ENCODE data around the gene SLC30A9.

The SLC30A9 gene

GRCh38 chr4:41999321-41999720, 9.0 kb downstream of the SLC30A9 start:
- DNase-seq (ENCODE audit: low read depth) = no peak

GRCh38 chr4:42008011-42008786, 17.9 kb downstream of the SLC30A9 start:
- DNase-seq (ENCODE audit: low read depth) = no peak

- no peak for DNase-seq (ENCODE audit: low read depth)
Measured at GRCh38 chr4:42015438-42015837, 25.1 kb downstream of the SLC30A9 start.

- DNase-seq (ENCODE audit: low read depth) = no peak
Measured at GRCh38 chr4:42018451-42018850, 28.1 kb downstream of the SLC30A9 start.

- DNase-seq (ENCODE audit: low read depth) = no peak
Measured at GRCh38 chr4:42048394-42048793, 58.1 kb downstream of the SLC30A9 start.

- no peak for DNase-seq (ENCODE audit: low read depth)
Measured at GRCh38 chr4:42050516-42051249, 60.4 kb downstream of the SLC30A9 start.

GRCh38 chr4:42066402-42066801, 76.1 kb downstream of the SLC30A9 start:
- DNase-seq (ENCODE audit: low read depth) = no peak

GRCh38 chr4:42067264-42067663, 76.9 kb downstream of the SLC30A9 start:
- no peak for DNase-seq (ENCODE audit: low read depth)

GRCh38 chr4:42070463-42070862, 80.1 kb downstream of the SLC30A9 start:
- no peak for DNase-seq (ENCODE audit: low read depth)

- DNase-seq (ENCODE audit: low read depth) = no peak
Measured at GRCh38 chr4:42074294-42074693, 84.0 kb downstream of the SLC30A9 start.

GRCh38 chr4:42078184-42078801, 88.0 kb downstream of the SLC30A9 start:
- DNase-seq (ENCODE audit: low read depth) = no peak

GRCh38 chr4:42080306-42080705, 90.0 kb downstream of the SLC30A9 start:
- DNase-seq (ENCODE audit: low read depth) = no peak

GRCh38 chr4:42083816-42084215, 93.5 kb downstream of the SLC30A9 start:
- no peak for DNase-seq (ENCODE audit: low read depth)

GRCh38 chr4:42088386-42088785, 98.1 kb downstream of the SLC30A9 start:
- DNase-seq (ENCODE audit: low read depth) = no peak

- no peak for DNase-seq (ENCODE audit: low read depth)
Measured at GRCh38 chr4:42101446-42101975, 111.2 kb downstream of the SLC30A9 start.

GRCh38 chr4:42104521-42104920, 114.2 kb downstream of the SLC30A9 start:
- DNase-seq (ENCODE audit: low read depth) = no peak

- DNase-seq (ENCODE audit: low read depth) = no peak
Measured at GRCh38 chr4:42112846-42113245, 122.5 kb downstream of the SLC30A9 start.

GRCh38 chr4:42119886-42120285, 129.6 kb downstream of the SLC30A9 start:
- DNase-seq (ENCODE audit: low read depth) = no peak

GRCh38 chr4:42122237-42122636, 131.9 kb downstream of the SLC30A9 start:
- no peak for DNase-seq (ENCODE audit: low read depth)

GRCh38 chr4:42123071-42123644, 132.8 kb downstream of the SLC30A9 start:
- DNase-seq (ENCODE audit: low read depth) = no peak

GRCh38 chr4:42132099-42132498, 141.8 kb downstream of the SLC30A9 start:
- no peak for DNase-seq (ENCODE audit: low read depth)

- no peak for DNase-seq (ENCODE audit: low read depth)
Measured at GRCh38 chr4:42133006-42133405, 142.7 kb downstream of the SLC30A9 start.
